K562 (cell line): Measurements from ENCODE around the gene LAMA5. TPM values are rescaled to one million over a fixed set of nuclear protein-coding genes. Genes with fewer than 3 reads are reported as not detected.
A peak's percentile ranks its signal among the peaks of the same experiment; 100 is the strongest.

Experiments
- ATAC-seq: fragments of 200-7000 bp; cut with Tn5 transposase; 3 replicates; pipeline ENCODE4 v1.9.1; 2020; ENCODE audit warnings: moderate library complexity
- BruUV-seq: library from RNA; stranded (reverse); fragments of 400-500 nt; replicated peaks from 2 replicates; lab custom pipeline; 2021; lab: Mats Ljungman, UMichigan
- CTCF ChIA-PET: fragments of 300-600 bp; formaldehyde crosslinking; extraction: SDS; loops from one replicate; lab custom pipeline; 2021; ENCODE audit warnings: low intra/inter-chr PET ratio; lab: Yijun Ruan, JAX
- POLR2A ChIA-PET: fragments of 300-600, 350-650 bp; sonication (Branson Sonifier 250); formaldehyde crosslinking; extraction: SDS; loops from one replicate; lab custom pipeline; 2021; ENCODE audit warnings: antibody characterized with exemption, inconsistent platforms; lab: Yijun Ruan, JAX
- DNase-seq, 4 experiments: peaks; one replicate each; pipeline versions ENCODE4 v3.0.0 to v3.0.0-alpha.2; 2011 to 2018; ENCODE audit warnings: low spot score in 3 of 4, mixed read lengths in 3 of 4; ENCODE audit errors: extremely low read depth in 1 of 4
- FAIRE-seq: peaks from 2 replicates; lab custom pipeline; 2011; peaks lifted over from hg19 to GRCh38; lab: Jason Lieb, UNC
- H2AFZ ChIP-seq: 2 replicates; pipeline ENCODE4 v1.6.0; 2011; ENCODE audit warnings: low read depth, low read length, control low read depth, inconsistent platforms
- H3K27ac ChIP-seq: fragments of 200-600 bp; 3 replicates; pipeline ENCODE4 v1.8.0; 2011; ENCODE audit warnings: low read depth, mild to moderate bottlenecking, control low read depth, inconsistent platforms, low read length, moderate library complexity, mixed read lengths; ENCODE audit errors: extremely low read depth
- H3K27me3 ChIP-seq, 2 experiments: fragments of 300-600 bp in 1 of 2; 2 replicates in 1 of 2; 3 replicates in 1 of 2; pipeline versions ENCODE4 v1.6.0 to v1.8.0; 2011; ENCODE audit warnings: inconsistent platforms in 2 of 2, low read length in 2 of 2, mild to moderate bottlenecking in 1 of 2, mixed read lengths in 1 of 2, moderate library complexity in 1 of 2; ENCODE audit not compliant: control insufficient read depth in 2 of 2, insufficient read depth in 2 of 2
- H3K36me3 ChIP-seq: fragments of 300-600 bp; 3 replicates; pipeline ENCODE4 v1.8.0; 2011; ENCODE audit warnings: mild to moderate bottlenecking, low read length, inconsistent platforms; ENCODE audit not compliant: control insufficient read depth, insufficient read depth
- H3K4me1 ChIP-seq, 2 experiments: fragments of 200-600 bp in 1 of 2; replicated peaks in 1 of 2; 2 replicates in 1 of 2; 3 replicates in 1 of 2; pipeline versions ENCODE4 v1.5.1 to v1.8.0; 2011; ENCODE audit warnings: inconsistent platforms in 2 of 2, low read length in 2 of 2, mild to moderate bottlenecking in 1 of 2, mixed read lengths in 1 of 2, moderate library complexity in 1 of 2; ENCODE audit not compliant: control insufficient read depth in 2 of 2, insufficient read depth in 2 of 2
- H3K4me2 ChIP-seq: 2 replicates; pipeline ENCODE4 v1.6.1; 2011; ENCODE audit warnings: low read length, control low read depth, inconsistent platforms, mixed read lengths; ENCODE audit not compliant: insufficient read depth
- H3K4me3 ChIP-seq: fragments of 200-600 bp; sonication (generic), shearing (Covaris generic); 2 replicates; pipeline ENCODE4 v1.5.1; 2016; ENCODE audit warnings: control low read depth, inconsistent platforms
- H3K79me2 ChIP-seq: fragments of 200-600 bp; 3 replicates; pipeline ENCODE4 v1.8.0; 2011; ENCODE audit warnings: low read length, inconsistent platforms; ENCODE audit not compliant: control insufficient read depth, insufficient read depth
- H3K9ac ChIP-seq, 2 experiments: 2 replicates each; pipeline versions ENCODE4 v1.6.0 to v1.6.1; 2011; ENCODE audit warnings: low read depth in 2 of 2, low read length in 2 of 2, control low read depth in 1 of 2, inconsistent platforms in 1 of 2, mild to moderate bottlenecking in 1 of 2, mixed read lengths in 1 of 2; ENCODE audit not compliant: insufficient read depth in 1 of 2
- H3K9me1 ChIP-seq: one replicate; pipeline ENCODE4 v1.6.0; 2011; ENCODE audit warnings: inconsistent platforms, mild to moderate bottlenecking, low read length, moderate library complexity; ENCODE audit not compliant: control insufficient read depth, insufficient read depth
- H3K9me3 ChIP-seq: replicated peaks from 2 replicates; pipeline ENCODE4 v1.5.1; 2011; ENCODE audit warnings: low read depth, low read length, inconsistent platforms; ENCODE audit not compliant: control insufficient read depth, insufficient read depth
- H4K20me1 ChIP-seq: replicated peaks from 2 replicates; pipeline ENCODE4 v1.6.1; 2011; ENCODE audit warnings: low read length, inconsistent platforms, mixed read lengths; ENCODE audit not compliant: control insufficient read depth, insufficient read depth
- CHD4 ChIP-seq: fragments of 200-600 bp; sonication (generic); IDR thresholded peaks from 3 replicates; pipeline ENCODE4 v1.6.1; 2012; ENCODE audit warnings: low read depth, mild to moderate bottlenecking, mixed read lengths, low read length, inconsistent platforms; ENCODE audit not compliant: insufficient read depth, insufficient replicate concordance, poor library complexity, severe bottlenecking
- CREBBP ChIP-seq: IDR thresholded peaks from one replicate; pipeline ENCODE4 v1.6.1; 2012; ENCODE audit warnings: low read depth, mild to moderate bottlenecking, control low read depth, inconsistent platforms, low read length
- ETV5 ChIP-seq: sonication (generic); formaldehyde crosslinking; IDR thresholded peaks from 2 replicates; pipeline ENCODE4 v1.4.0; 2020; ENCODE audit warnings: low read depth, mild to moderate bottlenecking, missing genetic modification reagents
- HNRNPH1 ChIP-seq: fragments of 200-400 bp; formaldehyde crosslinking; optimal IDR thresholded peaks from 2 replicates; pipeline ENCODE3; 2017; ENCODE audit warnings: low read depth, mild to moderate bottlenecking, low read length, moderate library complexity
- JUND ChIP-seq, 2 experiments: IDR thresholded peaks; 2 replicates in 1 of 2; 3 replicates in 1 of 2; pipeline ENCODE4 v1.6.1; 2011; ENCODE audit warnings: borderline replicate concordance in 2 of 2, low read depth in 2 of 2, low read length in 2 of 2, improper control_type of control experiment in 1 of 2, missing biosample characterization in 1 of 2, missing genetic modification characterization in 1 of 2, missing genetic modification reagents in 1 of 2
- LCOR ChIP-seq: sonication (generic); formaldehyde crosslinking; IDR thresholded peaks from 2 replicates; pipeline ENCODE4 v1.8.0; 2022; ENCODE audit warnings: mild to moderate bottlenecking, missing genetic modification reagents
- NR2C2 ChIP-seq, 2 experiments: fragments of 200-800 bp in 1 of 2; sonication (Bioruptor generic) in 1 of 2; sonication (generic) in 1 of 2; formaldehyde crosslinking in 1 of 2; IDR thresholded peaks; 2 replicates each; pipeline versions ENCODE4 v1.6.1 to v1.8.0; 2016 to 2022; ENCODE audit warnings: mild to moderate bottlenecking in 1 of 2, missing compliant biosample characterization in 1 of 2, missing genetic modification characterization in 1 of 2, missing genetic modification reagents in 1 of 2
- POLR2G ChIP-seq: fragments of 200-400 bp; formaldehyde crosslinking; IDR thresholded peaks from 2 replicates; pipeline ENCODE4 v1.6.1; 2017; ENCODE audit warnings: low read depth, mild to moderate bottlenecking, antibody characterized with exemption, low read length, moderate library complexity
- RBM17 ChIP-seq: fragments of 200-400 bp; formaldehyde crosslinking; IDR thresholded peaks from 2 replicates; pipeline ENCODE4 v1.6.1; 2017; ENCODE audit warnings: low read depth, mild to moderate bottlenecking, low read length, borderline replicate concordance
- RFX5 ChIP-seq: IDR thresholded peaks from 2 replicates; pipeline ENCODE4 v1.6.1; 2011; ENCODE audit warnings: low read depth, mild to moderate bottlenecking, improper control_type of control experiment, low read length
- TARDBP ChIP-seq: fragments of 450-650 bp; IDR thresholded peaks from 2 replicates; pipeline ENCODE4 v1.6.1; 2016
- ZC3H4 ChIP-seq: sonication (generic); formaldehyde crosslinking; IDR thresholded peaks from 2 replicates; pipeline ENCODE4 v1.9.0; 2021; ENCODE audit warnings: missing genetic modification reagents, borderline replicate concordance
- WGBS: fragments of 100-300 bp; shearing (Covaris generic); methylation state at CpG from one replicate; pipeline ENCODE4 v1.1.6; 2016; ENCODE audit warnings: low coverage, mixed read lengths; ENCODE audit not compliant: insufficient coverage; ENCODE audit errors: missing lambda C conversion rate; 5-methylcytosine and 5-hydroxymethylcytosine counted together
- in situ Hi-C: fragments of 300-500 bp; cut with MboI; formaldehyde crosslinking; loops from 4 replicates; pipeline ENCODE4 v1.15.0; 2018; ENCODE audit warnings: inconsistent platforms, mixed read lengths
- intact Hi-C: fragments of 100-400 bp; cut with micrococcal nuclease; formaldehyde crosslinking; loops from 2 replicates; pipeline ENCODE4 v1.14.2; 2022
- polyA plus RNA-seq, 8 experiments: library from polyadenylated mRNA; depleted of rRNA in 4 of 8; stranded (reverse) in 5 of 8; unstranded in 3 of 8; fragments of >200 nt; fragmentation: Nextera tagmentation in 2 of 8; fragmentation: Illumina TruSeq in 1 of 8; extraction: Ambion mirVana in 2 of 8; extraction: Trizol in 1 of 8; gene quantifications; 2 replicates each; pipeline versions ENCODE4 v1.2.1 to v1.2.3, GENCODE V29; 2011 to 2014; ENCODE audit warnings: inconsistent platforms in 1 of 8, missing spikeins in 1 of 8
- total RNA-seq, 7 experiments: library from RNA; depleted of rRNA in 6 of 7; stranded (reverse); fragments of >200 nt in 6 of 7; fragmentation: Illumina TruSeq in 2 of 7; extraction: Trizol in 2 of 7; gene quantifications; 2 replicates each; pipeline versions ENCODE4 v1.2.1 to v1.2.3, GENCODE V29; 2011 to 2021; ENCODE audit warnings: low replicate concordance in 1 of 7

LAMA5 gene
- total and polyA plus RNA-seq, 9 of the 15 experiments (the other 6 are each of a cell fraction or from before 2014, with no cell fraction given) = 0.31 to 101 (median 7.8) TPM

DNA sequence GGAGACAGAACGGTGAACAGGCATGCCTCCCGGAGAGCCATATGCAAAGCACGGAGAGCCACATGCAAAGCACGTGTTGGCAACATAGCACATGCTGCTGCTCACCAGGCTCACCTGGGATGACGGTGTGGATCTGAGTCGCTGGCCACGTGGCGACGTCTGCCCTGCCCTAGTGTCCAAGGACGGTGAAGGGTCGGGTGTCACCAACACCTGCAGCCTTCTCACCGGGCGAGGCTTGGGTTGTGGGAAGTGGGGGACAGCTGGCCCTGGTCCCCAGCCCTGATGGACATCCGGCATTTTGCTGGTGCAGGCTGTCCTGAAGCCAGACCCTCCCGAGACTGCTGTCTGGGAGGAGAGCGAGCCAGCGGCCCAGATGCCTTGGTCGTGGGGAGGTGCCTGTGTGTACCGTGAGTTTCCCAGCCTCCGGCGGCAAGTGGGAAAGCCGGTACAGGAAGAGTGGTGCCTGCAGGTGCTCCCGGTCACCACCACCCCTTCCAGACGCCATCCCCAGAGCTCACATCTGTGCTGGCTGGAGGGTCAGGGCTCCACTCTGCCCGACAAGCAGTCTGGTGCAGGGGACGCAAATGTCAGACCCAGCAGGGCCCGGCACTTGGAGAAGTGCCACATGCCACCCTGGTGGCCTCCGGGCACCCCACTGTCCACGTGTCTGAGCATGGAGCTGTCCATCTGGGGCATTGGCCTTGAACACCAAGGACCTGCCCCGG is 70.2 kb downstream of the LAMA5 start:
- intact Hi-C loops (no loop called here), in situ Hi-C loops (no loop called here)
- Histone ChIP-seq H3K4me3 (no peak overlapping the region), H3K4me1 (peaks cover 0 to 27% of the 10 kb centered on the region in 2 experiments; a peak in 2 of 5 replicates), H3K9ac (peak overlapping the region in 1 of 2 experiments; percentile 70; a peak in 1 of 4 replicates), H3K79me2 (no peaks in the 10 kb centered on the region), H3K9me1 (no peaks in the 10 kb centered on the region), H4K20me1 (no peaks in the 10 kb centered on the region), H3K27ac (no peak overlapping the region), H3K4me2 (no peak overlapping the region), H3K9me3 (no peaks in the 10 kb centered on the region), H2AFZ (no peak overlapping the region), H3K27me3 (no peaks in the 10 kb centered on the region), H3K36me3 (peaks cover 20% of the 10 kb centered on the region; the same call in 2 of the 3 replicates)
- ChIA-PET POLR2A (no interaction called here), CTCF (no interaction called here)
- no peak for ATAC-seq
- 76% methylated on average over 25 of the region's 30 CpGs for WGBS
- DNase-seq = no peak
- FAIRE-seq = no peak
- no peak for TF ChIP-seq TARDBP
- TF ChIP-seq POLR2G = peak; percentile 63
- BruUV-seq = no TSS peak

GRCh38 chr20:62294516-62294915 is 72.6 kb downstream of the LAMA5 start:
- no peak for TF ChIP-seq RFX5
- TF ChIP-seq CHD4 = no peak
- no peak for TF ChIP-seq CREBBP
- TF ChIP-seq HNRNPH1 = no peak
- no peak for TF ChIP-seq JUND (IDR thresholded peaks at IDR 0.05; ENCODE audit: borderline replicate concordance, low read depth, low read length)
- no peak for TF ChIP-seq JUND (tag; IDR thresholded peaks at IDR 0.05; ENCODE audit: borderline replicate concordance, low read depth, low read length)
- TF ChIP-seq ZC3H4 (CRISPR knock-in tag) = no peak
- no peak for TF ChIP-seq NR2C2 (CRISPR knock-in tag; IDR thresholded peaks at IDR 0.05)
- no peak for TF ChIP-seq NR2C2 (tag; IDR thresholded peaks at IDR 0.05)
- no peak for TF ChIP-seq ETV5 (CRISPR knock-in tag)
- TF ChIP-seq RBM17 = no peak
- no peak for TF ChIP-seq LCOR (CRISPR knock-in tag)
- no peaks in the 10 kb centered on the region for H3K79me2 ChIP-seq
- no peak overlapping the region for H3K4me2 ChIP-seq
- 83% methylated on average over 13 of the region's 17 CpGs for WGBS
- no peaks in the 10 kb centered on the region for H3K27me3 ChIP-seq
- ATAC-seq = no peak
- H3K9ac ChIP-seq = peak overlapping the region in 1 of 2 experiments; percentile 23; a peak in 1 of 4 replicates
- in situ Hi-C loops (no loop called here), intact Hi-C loops (no loop called here)
- ChIA-PET CTCF (no interaction called here), POLR2A (interaction anchor here (1.1 kb wide), 1 partner anchor 52 kb away, joined by 3 read pairs; no protein-coding TSS in a partner anchor)
- no peak for FAIRE-seq
- H3K4me1 ChIP-seq = peaks cover 0 to 18% of the 10 kb centered on the region in 2 experiments; a peak in 2 of 5 replicates
- no peak for DNase-seq
- no peak overlapping the region for H3K27ac ChIP-seq
- H3K9me3 ChIP-seq = no peaks in the 10 kb centered on the region
- no peaks in the 10 kb centered on the region for H4K20me1 ChIP-seq
- BruUV-seq = TSS peak; percentile 68
- no peak overlapping the region for H2AFZ ChIP-seq
- no peaks in the 10 kb centered on the region for H3K9me1 ChIP-seq
- H3K4me3 ChIP-seq = no peak overlapping the region
- peaks cover 26% of the 10 kb centered on the region; the same call in 2 of the 3 replicates for H3K36me3 ChIP-seq
